SK-N-SH (cell line): ENCODE measurements around the gene SULT2B1.

Source experiments
- CTCF ChIP-seq: fragments of 200-600 bp; sonication (generic); IDR thresholded peaks from 2 replicates; pipeline ENCODE4 v1.6.1; 2017; ENCODE audit warnings: antibody characterized with exemption, mild to moderate bottlenecking, moderate library complexity
- EP300 ChIP-seq, 2 experiments: IDR thresholded peaks; 2 replicates each; pipeline versions ENCODE4 v1.4.0 to v1.6.1; 2012; ENCODE audit warnings: borderline replicate concordance in 1 of 2, low read depth in 1 of 2, low read length in 1 of 2
- REST ChIP-seq: IDR thresholded peaks from 2 replicates; pipeline ENCODE4 v1.6.1; 2012; ENCODE audit warnings: mild to moderate bottlenecking, low read depth, low read length, moderate library complexity

GRCh38 chr19:48510421-48511268, 41.3 kb upstream of the SULT2B1 start:
- no peak for TF ChIP-seq EP300 (IDR thresholded peaks at IDR 0.05; ENCODE audit: borderline replicate concordance in 1 of 2, low read depth in 1 of 2, low read length in 1 of 2)
- TF ChIP-seq REST: no peak
- no peak for TF ChIP-seq CTCF
